Kidney (tissue), 14 donors: ENCODE results near the gene CELSR2. TPM values are rescaled to one million over a fixed set of nuclear protein-coding genes. Genes with fewer than 3 reads are reported as not detected.

ENCODE experiments used
- DNase-seq, 5 donors: peaks; one replicate each; pipeline ENCODE4 v3.0.0-alpha.2; 2013 to 2020
- FAIRE-seq: peaks from 2 replicates; lab custom pipeline; 2012; peaks lifted over from hg19 to GRCh38; lab: Jason Lieb, UNC
- H3K27ac ChIP-seq, 2 donors: one replicate each; pipeline ENCODE4 v1.7.0; 2013; ENCODE audit warnings: low read depth in 2 of 2, low read length in 2 of 2, inconsistent platforms in 1 of 2
- H3K27me3 ChIP-seq: one replicate; pipeline ENCODE4 v1.7.1; 2013; ENCODE audit warnings: low read length, inconsistent platforms; ENCODE audit not compliant: control insufficient read depth, insufficient read depth
- H3K36me3 ChIP-seq, 3 donors: one replicate each; pipeline versions ENCODE4 v1.7.0 to v1.7.1; 2013; ENCODE audit warnings: low read length in 3 of 3, control low read depth in 1 of 3, inconsistent platforms in 1 of 3; ENCODE audit not compliant: insufficient read depth in 3 of 3, control insufficient read depth in 2 of 3
- H3K4me1 ChIP-seq, 3 donors: one replicate each; pipeline versions ENCODE4 v1.7.0 to v1.7.1; 2013; ENCODE audit warnings: low read length in 3 of 3, inconsistent platforms in 1 of 3, low read depth in 1 of 3; ENCODE audit not compliant: control insufficient read depth in 2 of 3, insufficient read depth in 2 of 3
- H3K4me3 ChIP-seq, 3 donors: one replicate each; pipeline versions ENCODE4 v1.7.0 to v1.8.1; 2013; ENCODE audit warnings: low read length in 3 of 3, control low read depth in 1 of 3, inconsistent platforms in 1 of 3
- H3K9ac ChIP-seq, 3 donors: one replicate each; pipeline versions ENCODE4 v1.7.0 to v1.7.1; 2013; ENCODE audit warnings: low read length in 3 of 3, control low read depth in 1 of 3, inconsistent platforms in 1 of 3
- H3K9me3 ChIP-seq, 3 donors: one replicate each; pipeline versions ENCODE4 v1.7.0 to v1.7.1; 2013; ENCODE audit warnings: low read length in 3 of 3, control low read depth in 1 of 3, inconsistent platforms in 1 of 3; ENCODE audit not compliant: control insufficient read depth in 2 of 3, insufficient read depth in 1 of 3
- CTCF ChIP-seq: IDR thresholded peaks from 3 replicates; pipeline ENCODE4 v1.5.1; 2012; ENCODE audit warnings: mild to moderate bottlenecking, moderate library complexity, borderline replicate concordance; ENCODE audit not compliant: insufficient read depth; ENCODE audit errors: extremely low read depth
- intact Hi-C: fragments of 100-400 bp; cut with DNase I; formaldehyde crosslinking; loops from one replicate; pipeline ENCODE4 v1.11.1; 2022
- polyA plus RNA-seq: library from polyadenylated mRNA; stranded (reverse); fragments of 350-450 nt; fragmentation: Illumina TruSeq; extraction: RNeasy Lipid Tissue Mini Kit (QIAGEN cat#74804); gene quantifications from one replicate; pipeline ENCODE4 v1.2.3, GENCODE V29; 2014; ENCODE audit warnings: low read depth, low replicate concordance; ENCODE audit not compliant: insufficient read depth
- total RNA-seq: library from RNA; stranded (reverse); fragmentation: NEBNext Ultra II Directional; extraction: Animal tissue kit (Norgen Biotek cat#: 25700); gene quantifications from one replicate; pipeline ENCODE4 v1.2.1, GENCODE V29; 2021
- donor health status: control.
- donor health status: control.
- donor health status: control.
- donor health status: control.
- donor health status: control.
- donor health status: DM: yes; HTN: yes; CAD: no.
- donor health status: Normal renal cell carcinoma (clear cell type).

Gene CELSR2
- total and polyA plus RNA-seq, 2 donors from 2014 or later, result 10.6 to 65.6 TPM

DNA sequence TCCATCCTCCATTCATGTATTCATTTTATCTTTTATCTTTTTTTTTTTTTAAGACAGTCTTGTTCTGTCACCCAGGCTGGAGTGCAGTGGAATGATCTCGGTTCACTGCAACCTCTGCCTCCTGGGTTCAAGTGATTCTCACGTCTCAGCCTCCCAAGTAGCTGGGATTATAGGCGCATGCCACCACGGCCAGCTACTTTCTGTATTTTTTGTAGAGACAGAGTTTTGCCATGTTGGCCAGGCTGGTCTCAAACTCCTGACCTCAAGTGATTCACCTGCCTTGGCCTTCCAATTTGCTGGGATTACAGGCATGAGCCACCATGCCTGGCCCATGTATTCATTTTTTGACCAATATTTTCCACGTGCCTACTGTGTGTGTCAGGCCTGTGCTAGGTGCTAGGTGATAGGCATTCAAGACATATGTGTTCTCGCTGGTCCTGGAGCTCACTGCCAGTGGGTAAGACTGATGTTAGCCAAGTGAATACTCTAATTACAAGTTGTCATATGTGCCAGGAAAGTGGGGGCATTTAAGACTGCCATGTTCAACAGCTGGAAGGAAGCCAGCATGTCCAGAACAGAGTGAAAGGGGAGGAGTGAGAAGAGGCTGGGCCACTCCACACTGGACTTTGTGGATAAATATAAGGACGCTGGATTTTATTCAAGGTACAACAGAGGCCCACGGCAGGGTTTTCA lies 5.3 kb upstream of the CELSR2 start:
- no peak for FAIRE-seq
- intact Hi-C loops, result no loop called here

GRCh38 chr1:109246141-109246551 lies 3.2 kb upstream of the CELSR2 start:
- intact Hi-C loops, result no loop called here

More for the DNA sequence above, 5.3 kb upstream of the CELSR2 start:
- no peak for DNase-seq
- Histone ChIP-seq H3K9ac (no peak overlapping the region), H3K27ac (no peak overlapping the region), H3K4me1 (peaks cover 0 to 8% (median 0%) of the 10 kb centered on the region in 3 donors), H3K9me3 (no peaks in the 10 kb centered on the region), H3K27me3 (no peaks in the 10 kb centered on the region), H3K4me3 (no peak overlapping the region), H3K36me3 (peaks cover 0 to under 1% (median 0%) of the 10 kb centered on the region in 3 donors)
- no peak for TF ChIP-seq CTCF

DNA sequence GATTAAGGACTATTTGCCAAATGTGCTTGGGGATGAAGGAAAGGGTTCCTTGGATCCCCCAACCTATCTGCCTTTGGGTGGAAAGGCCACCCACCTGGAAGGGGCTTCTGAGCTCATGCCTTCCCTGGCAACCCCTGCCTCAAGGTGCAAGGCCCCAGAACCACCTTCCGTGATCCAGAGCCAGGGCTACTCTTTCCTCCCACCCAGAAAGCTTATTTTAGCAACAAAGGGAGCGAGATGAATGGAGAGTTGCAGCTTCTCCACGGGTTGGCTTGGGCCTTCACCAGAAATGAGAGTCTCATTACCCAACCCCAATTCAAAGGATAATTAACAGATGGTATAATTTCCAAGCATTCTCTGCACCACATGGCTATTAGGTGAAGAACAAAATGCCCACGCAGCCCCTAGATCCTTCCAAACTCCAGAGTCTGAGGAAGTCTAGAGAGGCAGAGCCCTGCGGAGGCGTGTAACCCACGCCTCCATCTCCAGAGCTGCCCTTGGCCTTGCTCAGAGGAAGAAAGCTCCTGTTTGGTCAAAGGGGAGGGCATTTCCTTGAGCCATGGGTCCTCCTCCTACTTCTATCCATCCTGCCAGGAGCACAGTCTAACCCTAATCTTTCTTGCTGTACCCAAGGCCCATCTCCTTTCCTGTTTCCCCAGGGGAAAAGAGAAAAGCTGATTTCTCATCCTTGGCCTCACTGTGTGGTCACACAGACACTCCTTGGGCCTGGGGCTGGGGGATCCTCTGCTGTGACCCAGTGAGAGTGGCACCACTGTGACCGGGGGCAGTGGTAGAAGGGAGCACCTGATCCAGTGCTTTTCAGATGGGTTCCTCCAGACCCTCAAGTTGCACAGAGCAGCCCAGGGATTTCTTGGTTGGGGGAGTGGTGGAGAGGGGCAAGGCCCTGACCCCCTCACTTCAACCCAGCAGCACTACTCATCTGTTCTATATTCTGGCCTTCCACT lies 1.7 kb upstream of the CELSR2 start:
- intact Hi-C loops, result no loop called here
- FAIRE-seq (no peak), DNase-seq (no peak)
- no peak for TF ChIP-seq CTCF
- Histone ChIP-seq H3K4me1 (peaks cover 0 to 5% (median 0%) of the 10 kb centered on the region in 3 donors), H3K27me3 (no peaks in the 10 kb centered on the region), H3K36me3 (no peaks in the 10 kb centered on the region), H3K9me3 (no peaks in the 10 kb centered on the region), H3K9ac (no peak overlapping the region), H3K27ac (no peak overlapping the region), H3K4me3 (no peak overlapping the region)

More at GRCh38 chr1:109246141-109246551, 3.2 kb upstream of the CELSR2 start:
- no peak overlapping the region for H3K27ac ChIP-seq
- DNase-seq (peak in 1 of 5 donors; percentile 59), FAIRE-seq (no peak)
- H3K9me3 ChIP-seq, result no peaks in the 10 kb centered on the region
- peaks cover 0 to 12% (median 0%) of the 10 kb centered on the region in 3 donors for H3K4me1 ChIP-seq
- H3K36me3 ChIP-seq, result no peaks in the 10 kb centered on the region
- H3K9ac ChIP-seq, result no peak overlapping the region
- no peak for TF ChIP-seq CTCF
- no peak overlapping the region for H3K4me3 ChIP-seq
- no peaks in the 10 kb centered on the region for H3K27me3 ChIP-seq
